HepG2 (cell line): Measurements from ENCODE around the gene PDYN. TPM values are rescaled to one million over a fixed set of nuclear protein-coding genes. Genes with fewer than 3 reads are reported as not detected.

Experiments
- ATF5 ChIP-seq: sonication (generic); formaldehyde crosslinking; IDR thresholded peaks from 2 replicates; pipeline ENCODE4 v1.4.0; 2020; ENCODE audit warnings: mild to moderate bottlenecking, low read depth, missing genetic modification reagents
- GATAD2A ChIP-seq: IDR thresholded peaks from 2 replicates; pipeline ENCODE4 v1.6.1; 2016
- KDM4B ChIP-seq: sonication (generic); formaldehyde crosslinking; IDR thresholded peaks from 2 replicates; pipeline ENCODE4 v1.4.0; 2020; ENCODE audit warnings: missing genetic modification reagents
- MAFG ChIP-seq: sonication (generic); formaldehyde crosslinking; IDR thresholded peaks from 2 replicates; pipeline ENCODE4 v1.5.1; 2020; ENCODE audit warnings: mild to moderate bottlenecking, missing genetic modification reagents
- ONECUT2 ChIP-seq: sonication (generic); formaldehyde crosslinking; IDR thresholded peaks from 2 replicates; pipeline ENCODE4 v1.4.0; 2020; ENCODE audit warnings: missing genetic modification reagents
- PBX2 ChIP-seq: IDR thresholded peaks from 2 replicates; pipeline ENCODE4 v1.6.1; 2016; ENCODE audit warnings: control low read depth
- SALL1 ChIP-seq: sonication (generic); formaldehyde crosslinking; IDR thresholded peaks from 2 replicates; pipeline ENCODE4 v1.8.0; 2022; ENCODE audit warnings: mild to moderate bottlenecking, missing genetic modification reagents
- SIX4 ChIP-seq: sonication (generic); formaldehyde crosslinking; IDR thresholded peaks from 2 replicates; pipeline ENCODE4 v1.4.0; 2020; ENCODE audit warnings: missing genetic modification reagents
- SNAPC5 ChIP-seq: sonication (generic); formaldehyde crosslinking; IDR thresholded peaks from 2 replicates; pipeline ENCODE4 v1.8.1; 2023; ENCODE audit warnings: mild to moderate bottlenecking, missing genetic modification reagents, borderline replicate concordance
- SP4 ChIP-seq: sonication (generic); formaldehyde crosslinking; IDR thresholded peaks from 2 replicates; pipeline ENCODE4 v1.8.1; 2023; ENCODE audit warnings: mild to moderate bottlenecking, missing genetic modification reagents
- STAT5B ChIP-seq: sonication (generic); formaldehyde crosslinking; IDR thresholded peaks from 2 replicates; pipeline ENCODE4 v1.4.0; 2020; ENCODE audit warnings: missing genetic modification reagents
- TCF12 ChIP-seq, 2 experiments: fragments of 450-650 bp in 1 of 2; sonication (generic) in 1 of 2; formaldehyde crosslinking in 1 of 2; IDR thresholded peaks; 2 replicates each; pipeline versions ENCODE4 v1.6.1 to v1.8.0; 2017 to 2022; ENCODE audit warnings: antibody characterized with exemption in 1 of 2, mild to moderate bottlenecking in 1 of 2, missing genetic modification reagents in 1 of 2, moderate library complexity in 1 of 2
- TSC22D2 ChIP-seq: sonication (generic); formaldehyde crosslinking; IDR thresholded peaks from 2 replicates; pipeline ENCODE4 v1.5.1; 2020; ENCODE audit warnings: missing genetic modification reagents, mild to moderate bottlenecking, borderline replicate concordance
- XRCC5 ChIP-seq: fragments of 200-400 bp; formaldehyde crosslinking; optimal IDR thresholded peaks from 2 replicates; pipeline ENCODE3; 2017; ENCODE audit warnings: mild to moderate bottlenecking, low read length
- ZNF101 ChIP-seq: sonication (generic); formaldehyde crosslinking; IDR thresholded peaks from 2 replicates; pipeline ENCODE4 v1.4.0; 2020; ENCODE audit warnings: mild to moderate bottlenecking, low read depth, missing genetic modification reagents, borderline replicate concordance
- ZNF253 ChIP-seq: sonication (generic); formaldehyde crosslinking; IDR thresholded peaks from 2 replicates; pipeline ENCODE4 v1.8.0; 2022; ENCODE audit warnings: mild to moderate bottlenecking, missing genetic modification reagents, borderline replicate concordance
- ZNF30 ChIP-seq: sonication (generic); formaldehyde crosslinking; IDR thresholded peaks from 2 replicates; pipeline ENCODE4 v1.5.0; 2020; ENCODE audit warnings: mild to moderate bottlenecking, missing genetic modification reagents
- ZNF383 ChIP-seq: sonication (generic); formaldehyde crosslinking; IDR thresholded peaks from 2 replicates; pipeline ENCODE4 v1.4.0; 2020; ENCODE audit warnings: missing genetic modification reagents, mild to moderate bottlenecking, borderline replicate concordance
- ZNF432 ChIP-seq: sonication (generic); formaldehyde crosslinking; IDR thresholded peaks from 2 replicates; pipeline ENCODE4 v1.5.0; 2020; ENCODE audit warnings: missing genetic modification reagents, mild to moderate bottlenecking, borderline replicate concordance
- ZNF513 ChIP-seq: sonication (generic); formaldehyde crosslinking; conservative IDR thresholded peaks from 2 replicates; pipeline ENCODE4 v1.5.0; 2020; ENCODE audit warnings: missing genetic modification reagents
- ZNF557 ChIP-seq: sonication (generic); formaldehyde crosslinking; IDR thresholded peaks from 2 replicates; pipeline ENCODE4 v1.4.0; 2020; ENCODE audit warnings: missing genetic modification reagents
- ZNF572 ChIP-seq: sonication (generic); formaldehyde crosslinking; IDR thresholded peaks from 2 replicates; pipeline ENCODE4 v1.5.1; 2020; ENCODE audit warnings: mild to moderate bottlenecking, missing genetic modification reagents
- ZNF577 ChIP-seq: sonication (generic); formaldehyde crosslinking; IDR thresholded peaks from 2 replicates; pipeline ENCODE4 v1.4.0; 2020; ENCODE audit warnings: mild to moderate bottlenecking, low read depth, missing genetic modification reagents, borderline replicate concordance
- ZNF772 ChIP-seq: sonication (generic); formaldehyde crosslinking; IDR thresholded peaks from 2 replicates; pipeline ENCODE4 v1.5.0; 2020; ENCODE audit warnings: mild to moderate bottlenecking, missing genetic modification reagents
- ZNF800 ChIP-seq: sonication (generic); formaldehyde crosslinking; IDR thresholded peaks from 2 replicates; pipeline ENCODE4 v1.4.0; 2020; ENCODE audit warnings: missing genetic modification reagents
- ZNF850 ChIP-seq: sonication (generic); formaldehyde crosslinking; conservative IDR thresholded peaks from 2 replicates; pipeline ENCODE4 v1.9.0; 2021; ENCODE audit warnings: mild to moderate bottlenecking, missing genetic modification reagents
- polyA plus RNA-seq, 8 experiments: library from polyadenylated mRNA; depleted of rRNA in 3 of 8; stranded (reverse) in 7 of 8; unstranded in 1 of 8; fragments of >200 nt; fragmentation: Illumina TruSeq in 4 of 8; extraction: Trizol in 4 of 8; gene quantifications; 2 replicates each; pipeline versions ENCODE4 v1.2.1 to v1.2.3, GENCODE V29; 2011 to 2016; ENCODE audit warnings: low read depth in 4 of 8, missing spikeins in 1 of 8, mixed read lengths in 1 of 8; ENCODE audit not compliant: insufficient read depth in 1 of 8
- total RNA-seq, 5 experiments: library from RNA; depleted of rRNA; stranded (reverse); fragments of >200 nt; fragmentation: Illumina TruSeq; extraction: Trizol; gene quantifications; 2 replicates each; pipeline ENCODE4 v1.2.3, GENCODE V29; 2016; ENCODE audit warnings: low read depth in 1 of 5

Gene PDYN
- total and polyA plus RNA-seq, 2 of the 13 experiments (the other 11 are each of a cell fraction or from before 2014, with no cell fraction given), result not detected

GRCh38 chr20:1946762-1947534 lies 46.9 kb downstream of the PDYN start (continued):
- TF ChIP-seq KDM4B (CRISPR knock-in tag), result no peak
- TF ChIP-seq ZNF253 (CRISPR knock-in tag), result peak; percentile 58; the same call in 1 of the 2 replicates
- no peak for TF ChIP-seq ZNF577 (CRISPR knock-in tag)
- no peak for TF ChIP-seq ZNF432 (CRISPR knock-in tag)
- TF ChIP-seq ZNF513 (CRISPR knock-in tag), result no peak
- TF ChIP-seq ZNF850 (CRISPR knock-in tag), result no peak
- no peak for TF ChIP-seq ZNF383 (CRISPR knock-in tag)
- peak; percentile 59 for TF ChIP-seq XRCC5
- TF ChIP-seq SNAPC5 (CRISPR knock-in tag), result 0 out of 2 replicates have a peak, but pooled peaks have one; percentile 30
- peak; percentile 91; the same call in 1 of the 2 replicates for TF ChIP-seq ZNF800
- TF ChIP-seq SP4 (CRISPR knock-in tag), result no peak
- no peak for TF ChIP-seq ATF5 (CRISPR knock-in tag)
- TF ChIP-seq ZNF572 (CRISPR knock-in tag), result no peak
- no peak for TF ChIP-seq TSC22D2
- no peak for TF ChIP-seq GATAD2A (CRISPR knock-in tag)
- no peak for TF ChIP-seq ONECUT2 (CRISPR knock-in tag)
- TF ChIP-seq SALL1 (CRISPR knock-in tag), result peak; percentile 18; the same call in 1 of the 2 replicates
- peak; percentile 21; the same call in 1 of the 2 replicates for TF ChIP-seq ZNF772
- TF ChIP-seq MAFG (CRISPR knock-in tag), result no peak
- no peak for TF ChIP-seq STAT5B (CRISPR knock-in tag)
- no peak for TF ChIP-seq TCF12 (IDR thresholded peaks at IDR 0.05)
- no peak for TF ChIP-seq TCF12 (CRISPR knock-in tag; IDR thresholded peaks at IDR 0.05)
- no peak for TF ChIP-seq PBX2 (CRISPR knock-in tag)
- TF ChIP-seq ZNF30 (CRISPR knock-in tag), result no peak
- 0 out of 2 replicates have a peak, but pooled peaks have one; percentile 32 for TF ChIP-seq ZNF557 (CRISPR knock-in tag)
- no peak for TF ChIP-seq ZNF101
- peak; percentile 89 for TF ChIP-seq SIX4 (CRISPR knock-in tag)
